HL-60 (cell line): ENCODE measurements around the gene PPP1R12C.

Experiments used
- GABPA ChIP-seq: IDR thresholded peaks from 2 replicates; pipeline ENCODE4 v1.6.1; 2012; ENCODE audit warnings: low read depth
- POLR2AphosphoS5 ChIP-seq: IDR thresholded peaks from 2 replicates; pipeline ENCODE4 v1.6.1; 2012; ENCODE audit warnings: low read depth
- TF ChIP-seq, protein P1 (sequence below): IDR thresholded peaks from one replicate; pipeline ENCODE4 v1.5.1; 2011; ENCODE audit warnings: low read length, control low read depth, inconsistent platforms; ENCODE audit not compliant: insufficient read depth
- TF ChIP-seq, protein P2 (sequence below): IDR thresholded peaks from 2 replicates; pipeline ENCODE4 v1.6.1; 2012; ENCODE audit warnings: low read depth; ENCODE audit not compliant: insufficient replicate concordance

DNA sequence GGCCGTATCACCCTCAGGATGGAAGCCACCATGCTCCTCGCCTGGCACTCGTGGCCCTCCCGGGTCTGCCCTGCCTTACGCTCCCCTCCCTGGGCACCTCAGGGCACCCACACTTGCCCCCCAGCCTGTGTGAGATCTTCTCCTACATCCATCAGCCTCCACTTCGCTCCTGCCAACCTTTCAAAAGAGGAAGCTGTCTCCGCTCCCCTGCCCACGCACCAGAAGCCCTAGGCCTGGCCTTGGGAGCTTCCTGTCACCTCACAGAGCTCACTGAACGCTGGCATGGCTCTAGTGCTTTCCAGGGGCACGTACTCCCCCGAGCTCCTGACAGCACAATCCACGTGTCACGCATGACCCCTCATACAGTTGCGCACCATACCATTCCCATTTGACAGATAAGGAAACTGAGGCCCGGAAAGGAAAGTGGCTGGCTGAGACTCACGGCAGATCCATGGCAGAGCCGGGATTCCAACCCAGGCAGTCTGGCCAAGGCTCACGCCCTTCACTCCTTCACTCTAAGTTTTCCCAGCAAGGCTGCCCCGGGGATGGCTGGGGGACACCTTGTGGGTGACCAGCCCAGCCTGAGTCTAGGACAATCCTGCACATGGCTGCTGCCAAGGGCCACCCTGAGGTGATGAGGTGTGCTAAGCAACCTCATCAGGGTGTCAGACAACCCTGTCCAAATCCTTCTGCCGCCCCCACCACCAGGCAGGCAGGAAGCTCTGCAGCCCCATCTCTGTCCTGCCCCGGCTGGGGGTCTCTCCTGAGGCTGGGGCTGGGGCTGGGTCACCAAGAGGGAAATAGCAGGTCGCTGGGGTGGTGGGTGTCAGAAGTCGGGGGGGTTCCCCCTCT lies 19.3 kb downstream of the PPP1R12C start:
- TF ChIP-seq, protein P1, sequence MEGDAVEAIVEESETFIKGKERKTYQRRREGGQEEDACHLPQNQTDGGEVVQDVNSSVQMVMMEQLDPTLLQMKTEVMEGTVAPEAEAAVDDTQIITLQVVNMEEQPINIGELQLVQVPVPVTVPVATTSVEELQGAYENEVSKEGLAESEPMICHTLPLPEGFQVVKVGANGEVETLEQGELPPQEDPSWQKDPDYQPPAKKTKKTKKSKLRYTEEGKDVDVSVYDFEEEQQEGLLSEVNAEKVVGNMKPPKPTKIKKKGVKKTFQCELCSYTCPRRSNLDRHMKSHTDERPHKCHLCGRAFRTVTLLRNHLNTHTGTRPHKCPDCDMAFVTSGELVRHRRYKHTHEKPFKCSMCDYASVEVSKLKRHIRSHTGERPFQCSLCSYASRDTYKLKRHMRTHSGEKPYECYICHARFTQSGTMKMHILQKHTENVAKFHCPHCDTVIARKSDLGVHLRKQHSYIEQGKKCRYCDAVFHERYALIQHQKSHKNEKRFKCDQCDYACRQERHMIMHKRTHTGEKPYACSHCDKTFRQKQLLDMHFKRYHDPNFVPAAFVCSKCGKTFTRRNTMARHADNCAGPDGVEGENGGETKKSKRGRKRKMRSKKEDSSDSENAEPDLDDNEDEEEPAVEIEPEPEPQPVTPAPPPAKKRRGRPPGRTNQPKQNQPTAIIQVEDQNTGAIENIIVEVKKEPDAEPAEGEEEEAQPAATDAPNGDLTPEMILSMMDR = no peak
- peak; percentile 63 for TF ChIP-seq POLR2AphosphoS5
- TF ChIP-seq, protein P2, sequence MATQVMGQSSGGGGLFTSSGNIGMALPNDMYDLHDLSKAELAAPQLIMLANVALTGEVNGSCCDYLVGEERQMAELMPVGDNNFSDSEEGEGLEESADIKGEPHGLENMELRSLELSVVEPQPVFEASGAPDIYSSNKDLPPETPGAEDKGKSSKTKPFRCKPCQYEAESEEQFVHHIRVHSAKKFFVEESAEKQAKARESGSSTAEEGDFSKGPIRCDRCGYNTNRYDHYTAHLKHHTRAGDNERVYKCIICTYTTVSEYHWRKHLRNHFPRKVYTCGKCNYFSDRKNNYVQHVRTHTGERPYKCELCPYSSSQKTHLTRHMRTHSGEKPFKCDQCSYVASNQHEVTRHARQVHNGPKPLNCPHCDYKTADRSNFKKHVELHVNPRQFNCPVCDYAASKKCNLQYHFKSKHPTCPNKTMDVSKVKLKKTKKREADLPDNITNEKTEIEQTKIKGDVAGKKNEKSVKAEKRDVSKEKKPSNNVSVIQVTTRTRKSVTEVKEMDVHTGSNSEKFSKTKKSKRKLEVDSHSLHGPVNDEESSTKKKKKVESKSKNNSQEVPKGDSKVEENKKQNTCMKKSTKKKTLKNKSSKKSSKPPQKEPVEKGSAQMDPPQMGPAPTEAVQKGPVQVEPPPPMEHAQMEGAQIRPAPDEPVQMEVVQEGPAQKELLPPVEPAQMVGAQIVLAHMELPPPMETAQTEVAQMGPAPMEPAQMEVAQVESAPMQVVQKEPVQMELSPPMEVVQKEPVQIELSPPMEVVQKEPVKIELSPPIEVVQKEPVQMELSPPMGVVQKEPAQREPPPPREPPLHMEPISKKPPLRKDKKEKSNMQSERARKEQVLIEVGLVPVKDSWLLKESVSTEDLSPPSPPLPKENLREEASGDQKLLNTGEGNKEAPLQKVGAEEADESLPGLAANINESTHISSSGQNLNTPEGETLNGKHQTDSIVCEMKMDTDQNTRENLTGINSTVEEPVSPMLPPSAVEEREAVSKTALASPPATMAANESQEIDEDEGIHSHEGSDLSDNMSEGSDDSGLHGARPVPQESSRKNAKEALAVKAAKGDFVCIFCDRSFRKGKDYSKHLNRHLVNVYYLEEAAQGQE = no peak
- TF ChIP-seq GABPA = no peak
